ENCODE measurements around the gene SCARB2.
A peak's percentile ranks its signal among the peaks of the same experiment; 100 is the strongest.
"Not testable (repeated sequence)": the region's sequence is repeated elsewhere in the genome, so short reads cannot be mapped to it uniquely, and the experiment has no call there.

SCARB2 gene

GRCh38 chr4:76243877-76244276 lies 30.3 kb upstream of the SCARB2 start:
- not testable (repeated sequence) for H3K36me3 ChIP-seq (ENCODE audit: insufficient read depth, low read depth, low read length); H3K9ac ChIP-seq (ENCODE audit: low read depth, low read length); H3K4me3 ChIP-seq (ENCODE audit: low read length); H3K4me1 ChIP-seq (ENCODE audit: insufficient read depth, low read length); H3K27me3 ChIP-seq (ENCODE audit: insufficient read depth, low read length); H3K9me3 ChIP-seq (ENCODE audit: insufficient read depth, low read depth, low read length); H3K27ac ChIP-seq (ENCODE audit: low read length)

- no peak overlapping the region for H3K27ac ChIP-seq (ENCODE audit: low read length)
- no peak overlapping the region for H3K9ac ChIP-seq (ENCODE audit: low read depth, low read length)
These were observed 26.6 kb upstream of the SCARB2 start for GRCh38 chr4:76240236-76240635.

GRCh38 chr4:76238701-76239100 lies 25.1 kb upstream of the SCARB2 start:
- 0 out of 2 replicates have a peak, but pooled peaks cover 4% of the 10 kb centered on the region for H3K9me3 ChIP-seq (ENCODE audit: insufficient read depth, low read depth, low read length)

More at GRCh38 chr4:76240236-76240635, 26.6 kb upstream of the SCARB2 start:
- Histone ChIP-seq H3K9me3 (ENCODE audit: insufficient read depth, low read depth, low read length) (0 out of 2 replicates have a peak, but pooled peaks cover 4% of the 10 kb centered on the region), H3K4me1 (ENCODE audit: insufficient read depth, low read length) (no peaks in the 10 kb centered on the region), H3K27me3 (ENCODE audit: insufficient read depth, low read length) (no peaks in the 10 kb centered on the region; the same call in 1 of the 2 replicates), H3K36me3 (ENCODE audit: insufficient read depth, low read depth, low read length) (no peaks in the 10 kb centered on the region), H3K4me3 (ENCODE audit: low read length) (no peak overlapping the region)

GRCh38 chr4:76238236-76238635 lies 24.6 kb upstream of the SCARB2 start:
- H3K9ac ChIP-seq (ENCODE audit: low read depth, low read length) = no peak overlapping the region
- H3K27ac ChIP-seq (ENCODE audit: low read length) = no peak overlapping the region
- no peaks in the 10 kb centered on the region for H3K27me3 ChIP-seq (ENCODE audit: insufficient read depth, low read length)
- H3K4me1 ChIP-seq (ENCODE audit: insufficient read depth, low read length) = peaks cover 4% of the 10 kb centered on the region; the same call in 1 of the 2 replicates
- H3K9me3 ChIP-seq (ENCODE audit: insufficient read depth, low read depth, low read length) = 0 out of 2 replicates have a peak, but pooled peaks cover 4% of the 10 kb centered on the region
- H3K4me3 ChIP-seq (ENCODE audit: low read length) = no peak overlapping the region
- H3K36me3 ChIP-seq (ENCODE audit: insufficient read depth, low read depth, low read length) = no peaks in the 10 kb centered on the region

More at GRCh38 chr4:76238701-76239100, 25.1 kb upstream of the SCARB2 start:
- H3K27ac ChIP-seq (ENCODE audit: low read length) = no peak overlapping the region
- no peaks in the 10 kb centered on the region for H3K27me3 ChIP-seq (ENCODE audit: insufficient read depth, low read length)
- H3K36me3 ChIP-seq (ENCODE audit: insufficient read depth, low read depth, low read length) = no peaks in the 10 kb centered on the region
- no peak overlapping the region for H3K9ac ChIP-seq (ENCODE audit: low read depth, low read length)
- H3K4me3 ChIP-seq (ENCODE audit: low read length) = no peak overlapping the region
- peaks cover 4% of the 10 kb centered on the region; the same call in 1 of the 2 replicates for H3K4me1 ChIP-seq (ENCODE audit: insufficient read depth, low read length)

GRCh38 chr4:76235915-76236314 lies 22.3 kb upstream of the SCARB2 start:
- Histone ChIP-seq H3K4me1 (ENCODE audit: insufficient read depth, low read length) (peaks cover 4% of the 10 kb centered on the region; the same call in 1 of the 2 replicates), H3K36me3 (ENCODE audit: insufficient read depth, low read depth, low read length) (no peaks in the 10 kb centered on the region), H3K27me3 (ENCODE audit: insufficient read depth, low read length) (no peaks in the 10 kb centered on the region), H3K9ac (ENCODE audit: low read depth, low read length) (no peak overlapping the region), H3K27ac (ENCODE audit: low read length) (no peak overlapping the region), H3K9me3 (ENCODE audit: insufficient read depth, low read depth, low read length) (0 out of 2 replicates have a peak, but pooled peaks cover 4% of the 10 kb centered on the region), H3K4me3 (ENCODE audit: low read length) (peak overlapping the region; percentile 27; the same call in 1 of the 2 replicates)

GRCh38 chr4:76235407-76235806 lies 21.8 kb upstream of the SCARB2 start:
- Histone ChIP-seq H3K36me3 (ENCODE audit: insufficient read depth, low read depth, low read length) (no peaks in the 10 kb centered on the region), H3K9ac (ENCODE audit: low read depth, low read length) (no peak overlapping the region), H3K4me1 (ENCODE audit: insufficient read depth, low read length) (peaks cover 4% of the 10 kb centered on the region; the same call in 1 of the 2 replicates), H3K27ac (ENCODE audit: low read length) (no peak overlapping the region), H3K27me3 (ENCODE audit: insufficient read depth, low read length) (no peaks in the 10 kb centered on the region), H3K9me3 (ENCODE audit: insufficient read depth, low read depth, low read length) (no peaks in the 10 kb centered on the region), H3K4me3 (ENCODE audit: low read length) (peak overlapping the region; percentile 27; the same call in 1 of the 2 replicates)

- no peaks in the 10 kb centered on the region for H3K9me3 ChIP-seq (ENCODE audit: insufficient read depth, low read depth, low read length)
- no peaks in the 10 kb centered on the region for H3K27me3 ChIP-seq (ENCODE audit: insufficient read depth, low read length)
- H3K4me3 ChIP-seq (ENCODE audit: low read length) = no peak overlapping the region
- H3K36me3 ChIP-seq (ENCODE audit: insufficient read depth, low read depth, low read length) = no peaks in the 10 kb centered on the region
- no peak overlapping the region for H3K9ac ChIP-seq (ENCODE audit: low read depth, low read length)
- peaks cover 4% of the 10 kb centered on the region; the same call in 1 of the 2 replicates for H3K4me1 ChIP-seq (ENCODE audit: insufficient read depth, low read length)
- no peak overlapping the region for H3K27ac ChIP-seq (ENCODE audit: low read length)
These were observed 21.0 kb upstream of the SCARB2 start for GRCh38 chr4:76234679-76235044.

GRCh38 chr4:76233967-76234678 lies 20.5 kb upstream of the SCARB2 start:
- Histone ChIP-seq H3K9ac (ENCODE audit: low read depth, low read length) (peak overlapping the region; percentile 56), H3K27ac (ENCODE audit: low read length) (no peak overlapping the region), H3K36me3 (ENCODE audit: insufficient read depth, low read depth, low read length) (no peaks in the 10 kb centered on the region)

GRCh38 chr4:76233529-76233928 lies 19.9 kb upstream of the SCARB2 start:
- H3K27ac ChIP-seq (ENCODE audit: low read length) = no peak overlapping the region
- no peaks in the 10 kb centered on the region for H3K9me3 ChIP-seq (ENCODE audit: insufficient read depth, low read depth, low read length)
- peak overlapping the region; percentile 48; the same call in 1 of the 2 replicates for H3K4me3 ChIP-seq (ENCODE audit: low read length)
- no peaks in the 10 kb centered on the region for H3K27me3 ChIP-seq (ENCODE audit: insufficient read depth, low read length)
- H3K36me3 ChIP-seq (ENCODE audit: insufficient read depth, low read depth, low read length) = no peaks in the 10 kb centered on the region
- peak overlapping the region; percentile 56; the same call in 1 of the 2 replicates for H3K9ac ChIP-seq (ENCODE audit: low read depth, low read length)
- H3K4me1 ChIP-seq (ENCODE audit: insufficient read depth, low read length) = peaks cover 4% of the 10 kb centered on the region; the same call in 1 of the 2 replicates

More at GRCh38 chr4:76233967-76234678, 20.5 kb upstream of the SCARB2 start:
- H3K4me3 ChIP-seq (ENCODE audit: low read length) = peak overlapping the region; percentile 48; the same call in 1 of the 2 replicates
- H3K27me3 ChIP-seq (ENCODE audit: insufficient read depth, low read length) = no peaks in the 10 kb centered on the region
- peaks cover 4% of the 10 kb centered on the region; the same call in 1 of the 2 replicates for H3K4me1 ChIP-seq (ENCODE audit: insufficient read depth, low read length)
- H3K9me3 ChIP-seq (ENCODE audit: insufficient read depth, low read depth, low read length) = no peaks in the 10 kb centered on the region

GRCh38 chr4:76233083-76233482 lies 19.5 kb upstream of the SCARB2 start:
- Histone ChIP-seq H3K27ac (ENCODE audit: low read length) (no peak overlapping the region), H3K4me3 (ENCODE audit: low read length) (peak overlapping the region; percentile 6; the same call in 1 of the 2 replicates), H3K9ac (ENCODE audit: low read depth, low read length) (no peak overlapping the region), H3K27me3 (ENCODE audit: insufficient read depth, low read length) (no peaks in the 10 kb centered on the region), H3K4me1 (ENCODE audit: insufficient read depth, low read length) (peaks cover 4% of the 10 kb centered on the region; the same call in 1 of the 2 replicates), H3K36me3 (ENCODE audit: insufficient read depth, low read depth, low read length) (no peaks in the 10 kb centered on the region), H3K9me3 (ENCODE audit: insufficient read depth, low read depth, low read length) (no peaks in the 10 kb centered on the region)

GRCh38 chr4:76232681-76233080 lies 19.1 kb upstream of the SCARB2 start:
- Histone ChIP-seq H3K4me1 (ENCODE audit: insufficient read depth, low read length) (peaks cover 4% of the 10 kb centered on the region; the same call in 1 of the 2 replicates), H3K27ac (ENCODE audit: low read length) (no peak overlapping the region), H3K9ac (ENCODE audit: low read depth, low read length) (no peak overlapping the region), H3K36me3 (ENCODE audit: insufficient read depth, low read depth, low read length) (no peaks in the 10 kb centered on the region), H3K4me3 (ENCODE audit: low read length) (0 out of 2 replicates have a peak overlapping the region, but pooled peaks have one; percentile 6), H3K9me3 (ENCODE audit: insufficient read depth, low read depth, low read length) (0 out of 2 replicates have a peak, but pooled peaks cover 2% of the 10 kb centered on the region), H3K27me3 (ENCODE audit: insufficient read depth, low read length) (no peaks in the 10 kb centered on the region)

GRCh38 chr4:76226418-76226817 lies 12.8 kb upstream of the SCARB2 start:
- peaks cover 7% of the 10 kb centered on the region; the same call in 1 of the 2 replicates for H3K9me3 ChIP-seq (ENCODE audit: insufficient read depth, low read depth, low read length)
- no peaks in the 10 kb centered on the region for H3K4me1 ChIP-seq (ENCODE audit: insufficient read depth, low read length)
- H3K27ac ChIP-seq (ENCODE audit: low read length) = no peak overlapping the region
- H3K27me3 ChIP-seq (ENCODE audit: insufficient read depth, low read length) = peaks cover 13% of the 10 kb centered on the region; the same call in 1 of the 2 replicates
- no peak overlapping the region for H3K9ac ChIP-seq (ENCODE audit: low read depth, low read length)
- H3K36me3 ChIP-seq (ENCODE audit: insufficient read depth, low read depth, low read length) = no peaks in the 10 kb centered on the region
- no peak overlapping the region for H3K4me3 ChIP-seq (ENCODE audit: low read length)

Measured in iPS-20b (cell line).